NCI-H2107 treated with DMSO at 0.1 percent for 48 hours (cell line): ENCODE data around the gene ERN1.

ENCODE experiments used
- DNase-seq: peaks from one replicate; lab custom pipeline; 2025; ENCODE audit not compliant: unreplicated experiment; lab: John Stamatoyannopoulos, UW

The ERN1 gene

GRCh38 chr17:64006361-64007088 is 123.4 kb downstream of the ERN1 start:
- no peak for DNase-seq

- DNase-seq, result peak; percentile 69
Measured at GRCh38 chr17:64005734-64006167, 124.2 kb downstream of the ERN1 start.

- peak; percentile 29 for DNase-seq
Measured at GRCh38 chr17:64004903-64005733, 124.8 kb downstream of the ERN1 start.

GRCh38 chr17:64004218-64004770 is 125.7 kb downstream of the ERN1 start:
- DNase-seq, result no peak

GRCh38 chr17:64003526-64004121 is 126.3 kb downstream of the ERN1 start:
- DNase-seq, result no peak

- DNase-seq, result no peak
Measured at GRCh38 chr17:64002658-64003525, 127.1 kb downstream of the ERN1 start.

GRCh38 chr17:64001763-64002529 is 128.0 kb downstream of the ERN1 start:
- DNase-seq, result no peak

- no peak for DNase-seq
Measured at GRCh38 chr17:64001091-64001579, 128.8 kb downstream of the ERN1 start.

GRCh38 chr17:63999680-64000531 is 130.0 kb downstream of the ERN1 start:
- DNase-seq, result no peak

- no peak for DNase-seq
Measured at GRCh38 chr17:63998721-63999679, 130.9 kb downstream of the ERN1 start.

GRCh38 chr17:63998050-63998720 is 131.8 kb downstream of the ERN1 start, which contains the start of gene PRR29:
TSS of gene PRR29 (plus strand) at chr17:63998351. CDS start at chr17:63998365, 14 bp downstream.
- peak; percentile 8 for DNase-seq

GRCh38 chr17:63997341-63998048 is 132.4 kb downstream of the ERN1 start:
- DNase-seq, result no peak

GRCh38 chr17:63996430-63997182 is 133.3 kb downstream of the ERN1 start:
- DNase-seq, result no peak

GRCh38 chr17:63995626-63996025 is 134.3 kb downstream of the ERN1 start:
- DNase-seq, result no peak

- no peak for DNase-seq
Measured at GRCh38 chr17:63993368-63993985, 136.5 kb downstream of the ERN1 start.
